ENCODE measurements around the gene ERVH48-1. TPM values are rescaled to one million over a fixed set of nuclear protein-coding genes. Genes with fewer than 3 reads are reported as not detected.
"Not testable (repeated sequence)": the region's sequence is repeated elsewhere in the genome, so short reads cannot be mapped to it uniquely, and the experiment has no call there.

The ERVH48-1 gene
- total RNA-seq, 2 donors from 2014 or later, result 0.18 to 2.7 TPM

GRCh38 chr21:42880352-42880751, 45.1 kb downstream of the ERVH48-1 start:
- DNase-seq (ENCODE audit: low spot score in 2 of 2) (no peak), ATAC-seq (no peak)
- Mint-ChIP-seq H3K27ac (peak overlapping the region; percentile 99), H3K9me3 (no peaks in the 10 kb centered on the region), H3K36me3 (peaks cover 20% of the 10 kb centered on the region in 2 donors)

DNA sequence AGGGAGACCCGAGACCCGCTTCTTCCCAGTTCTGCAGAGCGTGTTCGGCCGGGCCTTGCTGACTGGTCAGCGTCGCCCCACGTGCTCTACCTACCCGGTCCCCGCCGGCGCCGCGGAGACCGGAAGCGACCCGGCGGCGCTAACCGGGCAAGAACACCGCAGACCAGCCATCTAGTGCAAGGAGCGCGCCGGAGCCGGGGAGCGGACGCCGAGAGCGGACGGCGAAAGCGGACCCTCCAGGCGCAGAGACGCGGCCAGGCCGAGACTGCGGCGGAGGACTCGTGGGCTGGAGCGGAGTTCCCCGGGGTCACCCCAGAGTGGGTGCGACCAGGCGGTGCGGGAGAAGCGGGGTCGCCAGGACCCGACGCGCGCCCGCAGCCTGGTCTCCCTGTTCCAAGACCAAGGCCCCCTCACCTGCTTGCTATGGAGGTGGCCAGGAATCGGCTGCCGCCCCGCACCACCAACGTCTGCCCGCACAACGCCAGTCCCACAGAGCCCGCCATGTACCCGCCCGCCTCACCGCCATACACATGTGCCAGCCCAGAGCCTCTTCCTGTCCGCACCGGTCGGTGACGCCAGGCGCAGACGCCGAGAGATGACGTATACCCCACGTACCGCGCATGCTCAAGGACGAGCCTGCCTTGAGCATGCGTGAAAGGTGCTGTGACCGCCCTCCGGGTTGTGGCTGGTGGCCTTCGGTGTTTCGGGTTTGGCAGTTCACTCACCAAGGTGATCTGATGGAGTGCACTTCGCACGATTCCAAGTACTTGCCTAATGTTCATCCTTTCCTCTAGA, 46.2 kb downstream of the ERVH48-1 start, which contains the start of gene WDR4:
TSS of gene WDR4 (minus strand) at position 547 of the 795 bp plus-strand sequence. CDS start at position 503, 44 bp downstream.
- DNase-seq (ENCODE audit: low spot score in 2 of 2) (peak; percentile 98 to 99), ATAC-seq (peak; percentile 94 to 96)
- H3K9me3 Mint-ChIP-seq, result no peaks in the 10 kb centered on the region
- peak within 1 kb of the TSS; percentile 99 for H3K27ac Mint-ChIP-seq
- peaks cover 20 to 27% of the 10 kb centered on the region in 2 donors for H3K36me3 Mint-ChIP-seq

GRCh38 chr21:42878678-42878992, 46.8 kb downstream of the ERVH48-1 start:
- H3K27ac Mint-ChIP-seq, result peak overlapping the region; percentile 99
- H3K9me3 Mint-ChIP-seq, result no peaks in the 10 kb centered on the region
- DNase-seq (ENCODE audit: low spot score in 2 of 2), result no peak
- ATAC-seq, result no peak
- H3K36me3 Mint-ChIP-seq, result peaks cover 22 to 29% of the 10 kb centered on the region in 2 donors

GRCh38 chr21:42875811-42876210, 49.6 kb downstream of the ERVH48-1 start:
- DNase-seq (ENCODE audit: low spot score in 2 of 2); ATAC-seq; H3K27ac Mint-ChIP-seq; H3K9me3 Mint-ChIP-seq: not testable (repeated sequence)
- peaks cover 32 to 37% of the 10 kb centered on the region in 2 donors for H3K36me3 Mint-ChIP-seq

DNA sequence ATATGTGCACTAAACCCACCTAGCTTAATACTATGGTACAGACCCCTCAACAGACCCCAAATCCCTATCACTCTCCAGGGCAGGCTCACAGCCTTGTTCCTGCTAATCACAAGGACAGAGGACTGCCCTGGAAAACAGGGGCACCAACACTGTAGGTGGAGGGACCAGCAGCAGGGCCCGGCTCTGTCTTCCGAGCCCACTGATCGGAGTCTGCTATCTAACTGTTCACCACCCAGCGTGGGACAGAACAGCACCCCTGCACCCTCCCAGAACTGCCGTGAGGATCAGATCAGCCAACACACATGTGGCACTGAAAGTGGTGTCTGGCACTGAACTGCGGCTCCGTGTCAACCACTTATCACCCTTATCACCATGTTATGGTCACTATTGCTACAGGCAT, 52.3 kb downstream of the ERVH48-1 start:
- H3K27ac Mint-ChIP-seq, result no peak overlapping the region
- DNase-seq (ENCODE audit: low spot score in 2 of 2), result no peak
- no peak for ATAC-seq
- peaks cover 15 to 25% of the 10 kb centered on the region in 2 donors for H3K36me3 Mint-ChIP-seq
- H3K9me3 Mint-ChIP-seq, result no peaks in the 10 kb centered on the region

GRCh38 chr21:42868196-42868595, 57.2 kb downstream of the ERVH48-1 start:
- Mint-ChIP-seq H3K27ac (peak overlapping the region in 1 of 2 donors; percentile 22), H3K9me3 (no peaks in the 10 kb centered on the region), H3K36me3 (peaks cover 9 to 10% of the 10 kb centered on the region in 2 donors)
- ATAC-seq, result no peak
- DNase-seq (ENCODE audit: low spot score in 2 of 2), result no peak

Other genes with a start within 250 kb of the ERVH48-1 start
- 10 to 100 TPM; 25.6 to 38.7 TPM for gene WDR4, start 46.1 kb downstream of the ERVH48-1 start, total RNA-seq
- gene NDUFV3, start 32.3 kb downstream of the ERVH48-1 start, total RNA-seq, result 10 to 100 TPM; 25.3 to 25.7 TPM
- gene PKNOX1, start 48.9 kb upstream of the ERVH48-1 start, total RNA-seq, result 10 to 100 TPM; 16.0 to 20.2 TPM
- 10 to 100 TPM; 13.9 to 72.8 TPM for gene CBS, start 150.2 kb upstream of the ERVH48-1 start, total RNA-seq
- 10 to 100 TPM; 27.5 to 33.7 TPM for gene U2AF1, start 181.9 kb upstream of the ERVH48-1 start, total RNA-seq
- not detected for gene CRYAA, start 243.4 kb upstream of the ERVH48-1 start, total RNA-seq